Embryonic facial prominence (tissue), 1 donor: Measurements from ENCODE around the gene MRGPRE.

ENCODE experiments used
- DNase-seq: peaks from one replicate; pipeline ENCODE4 v3.0.0-alpha.2; 2016; ENCODE audit errors: extremely low spot score

Gene MRGPRE

DNA sequence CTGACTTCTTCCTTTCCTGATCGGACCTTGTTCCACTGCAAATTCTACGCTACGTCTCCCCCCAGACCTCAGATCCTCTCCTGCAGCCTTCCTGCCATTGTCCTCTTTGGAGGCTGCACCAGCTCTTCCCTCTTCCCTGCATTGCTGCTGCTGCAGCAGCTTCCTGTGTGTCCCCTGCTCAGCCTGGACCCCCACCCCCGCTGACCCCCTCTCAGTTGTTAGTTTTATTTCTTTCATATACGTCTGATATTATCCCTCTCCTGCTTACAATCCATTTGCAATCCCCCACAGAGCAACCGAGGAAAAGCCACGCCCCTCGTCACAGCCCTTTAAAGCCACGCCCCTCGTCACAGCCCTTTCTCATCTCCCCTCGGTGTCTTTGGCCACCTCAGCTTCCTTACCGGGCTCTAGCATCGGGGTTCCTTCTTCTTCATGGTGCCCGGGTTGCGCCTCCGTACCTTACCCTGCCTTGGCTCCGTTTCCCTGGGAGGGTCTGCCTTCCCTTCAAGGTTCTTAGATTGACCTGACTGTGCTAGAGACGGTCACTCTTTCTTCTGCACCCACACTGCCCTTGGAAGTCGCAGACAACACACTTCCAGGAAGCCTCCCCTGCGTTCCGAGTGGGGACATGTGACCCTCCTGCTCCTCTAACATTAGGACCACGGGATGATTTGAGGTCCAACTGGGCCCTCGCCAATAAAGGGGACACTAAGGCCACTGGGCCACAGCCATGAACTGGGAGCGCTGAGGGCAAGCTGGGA is 18.4 kb downstream of the MRGPRE start:
- DNase-seq: no peak

DNA sequence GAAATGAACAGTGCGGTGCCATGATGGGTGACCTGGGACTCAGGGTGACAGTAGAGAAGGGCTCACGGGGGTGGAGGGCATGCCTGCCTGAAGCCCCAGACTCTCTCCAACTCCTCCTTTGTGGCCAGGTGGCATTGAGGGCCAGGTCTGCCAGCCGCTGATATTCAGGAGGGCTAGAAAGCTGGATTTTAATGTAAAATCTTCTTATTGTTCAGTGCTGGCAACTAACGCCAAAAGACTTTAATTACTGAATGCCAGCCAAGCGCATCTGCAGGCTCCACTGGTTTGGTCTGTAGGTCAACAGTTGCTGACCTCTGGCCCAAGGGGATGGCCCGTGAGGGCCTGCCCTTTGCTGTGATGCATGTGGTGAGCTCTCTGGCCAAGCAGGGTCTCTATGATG is 23.9 kb downstream of the MRGPRE start:
- no peak for DNase-seq

DNA sequence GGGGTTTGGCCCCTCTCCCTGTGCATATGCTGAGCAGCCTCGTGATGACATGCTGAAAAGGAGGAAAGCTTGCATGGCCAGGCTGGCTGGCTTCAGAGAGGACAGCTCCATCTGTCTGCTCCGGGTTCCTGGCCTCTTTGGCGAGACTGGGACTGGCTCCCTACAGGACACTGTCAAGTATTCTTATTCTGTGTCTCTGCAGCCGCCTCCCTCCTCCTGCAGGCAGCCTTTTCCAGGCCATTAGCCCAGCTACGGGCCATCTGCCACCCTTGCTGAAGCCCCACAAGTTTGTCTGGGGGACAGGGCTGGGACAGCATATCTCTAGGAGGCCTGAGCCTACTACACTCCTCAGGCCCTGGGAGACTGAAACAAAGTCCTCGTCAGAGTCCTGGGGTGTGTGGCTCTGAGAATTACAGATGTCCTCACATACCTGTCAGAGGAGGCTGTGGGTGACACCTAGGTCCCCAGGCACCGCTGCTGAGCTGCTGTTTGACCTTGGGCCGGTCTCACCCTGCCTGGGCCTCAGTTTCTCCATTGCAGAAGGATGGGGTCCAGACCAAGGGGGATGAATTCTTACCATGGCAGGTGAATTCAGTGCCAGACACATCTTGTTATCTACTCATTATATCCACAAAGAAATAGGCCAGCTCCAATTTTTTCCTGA is 24.6 kb downstream of the MRGPRE start:
- DNase-seq: no peak

DNA sequence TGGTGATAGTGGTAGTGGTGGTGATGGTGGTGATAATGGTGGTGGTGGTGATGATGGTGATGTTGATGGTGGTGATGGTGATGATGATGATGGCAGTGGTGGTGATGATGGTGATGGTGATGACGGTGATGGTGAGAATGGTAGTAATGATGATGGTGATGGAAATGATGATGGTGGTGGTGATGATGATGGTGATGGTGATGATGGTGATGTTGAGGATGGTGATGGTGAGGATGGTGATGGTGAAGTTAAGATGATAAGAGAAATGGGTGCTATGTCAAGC is 25.4 kb downstream of the MRGPRE start:
- no peak for DNase-seq

DNA sequence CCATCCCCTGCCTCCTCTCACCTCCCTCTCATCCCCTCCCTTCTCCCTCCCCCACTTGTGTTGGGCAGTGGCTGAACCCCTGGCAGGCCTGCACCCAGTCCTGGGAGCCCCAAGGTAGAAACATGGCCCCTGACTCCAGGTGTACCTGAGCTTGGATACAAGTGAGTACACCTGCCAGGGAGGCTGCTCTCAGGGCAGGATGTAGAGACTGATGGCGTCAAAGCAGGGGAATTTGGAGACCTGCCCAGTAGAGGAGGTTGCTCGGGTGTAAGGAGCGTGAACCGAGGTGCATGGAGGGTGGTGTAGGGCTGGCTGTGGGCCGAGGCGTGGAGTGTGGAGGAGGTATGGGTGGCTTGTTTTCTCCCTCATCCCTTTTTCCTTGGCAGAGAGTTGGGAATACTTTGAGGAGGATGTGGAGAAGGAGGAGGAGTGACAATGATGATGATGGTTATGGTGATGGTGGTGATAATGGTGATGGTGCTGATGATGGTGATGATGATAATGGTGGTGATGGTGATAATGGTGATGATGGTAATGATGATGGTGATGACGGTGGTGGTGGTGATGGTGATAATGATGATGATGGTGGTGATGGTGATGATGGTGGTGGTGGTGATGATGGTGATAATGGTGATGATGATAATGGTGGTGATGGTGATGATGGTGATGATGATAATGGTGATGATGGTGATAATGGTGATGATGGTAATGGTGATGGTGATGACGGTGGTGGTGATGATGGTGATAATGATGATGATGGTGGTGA is 25.9 kb downstream of the MRGPRE start:
- no peak for DNase-seq

DNA sequence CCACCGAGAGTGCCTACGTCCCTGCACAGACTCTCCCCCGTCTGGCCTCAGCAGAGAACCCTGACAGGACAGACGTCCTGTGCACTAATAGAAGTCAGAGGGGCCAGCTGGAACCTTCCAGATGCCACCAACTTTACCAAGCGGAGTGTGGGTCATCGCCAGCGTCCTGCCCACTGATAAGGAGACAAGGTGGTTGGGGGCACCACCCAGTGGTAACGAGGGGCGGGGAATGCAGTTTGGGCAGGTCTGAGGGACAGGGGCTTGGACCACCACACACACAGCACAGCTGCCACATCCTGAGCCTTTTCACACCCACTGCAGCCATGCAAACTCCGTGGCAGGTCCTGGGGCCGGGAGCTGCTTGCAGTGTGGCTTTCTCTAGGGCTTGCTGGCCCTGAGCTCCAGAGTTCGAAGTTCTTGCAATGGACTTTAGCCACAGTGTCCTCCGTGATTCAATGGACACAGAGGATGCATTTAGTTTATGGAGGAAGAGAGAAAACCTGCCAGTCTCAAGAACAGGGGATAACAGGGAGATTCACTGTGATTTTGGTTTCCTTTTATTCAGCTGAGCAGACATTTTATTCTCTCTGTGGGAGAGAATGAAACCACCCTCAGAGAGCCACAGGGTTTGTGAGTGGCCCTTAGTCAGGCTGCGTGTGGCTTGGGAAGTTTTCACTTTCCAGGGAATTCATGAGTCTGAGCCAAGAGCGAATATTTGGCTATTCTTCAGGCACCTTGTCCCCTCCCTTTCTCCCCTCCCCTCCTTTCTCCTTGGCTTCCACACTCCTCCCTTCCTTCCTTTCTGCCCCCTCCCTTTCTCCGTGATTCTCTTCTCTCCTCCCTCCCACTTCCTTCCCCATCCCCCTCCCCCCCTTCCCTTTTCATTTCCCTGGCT is 26.7 kb downstream of the MRGPRE start:
- DNase-seq: peak; percentile 69

DNA sequence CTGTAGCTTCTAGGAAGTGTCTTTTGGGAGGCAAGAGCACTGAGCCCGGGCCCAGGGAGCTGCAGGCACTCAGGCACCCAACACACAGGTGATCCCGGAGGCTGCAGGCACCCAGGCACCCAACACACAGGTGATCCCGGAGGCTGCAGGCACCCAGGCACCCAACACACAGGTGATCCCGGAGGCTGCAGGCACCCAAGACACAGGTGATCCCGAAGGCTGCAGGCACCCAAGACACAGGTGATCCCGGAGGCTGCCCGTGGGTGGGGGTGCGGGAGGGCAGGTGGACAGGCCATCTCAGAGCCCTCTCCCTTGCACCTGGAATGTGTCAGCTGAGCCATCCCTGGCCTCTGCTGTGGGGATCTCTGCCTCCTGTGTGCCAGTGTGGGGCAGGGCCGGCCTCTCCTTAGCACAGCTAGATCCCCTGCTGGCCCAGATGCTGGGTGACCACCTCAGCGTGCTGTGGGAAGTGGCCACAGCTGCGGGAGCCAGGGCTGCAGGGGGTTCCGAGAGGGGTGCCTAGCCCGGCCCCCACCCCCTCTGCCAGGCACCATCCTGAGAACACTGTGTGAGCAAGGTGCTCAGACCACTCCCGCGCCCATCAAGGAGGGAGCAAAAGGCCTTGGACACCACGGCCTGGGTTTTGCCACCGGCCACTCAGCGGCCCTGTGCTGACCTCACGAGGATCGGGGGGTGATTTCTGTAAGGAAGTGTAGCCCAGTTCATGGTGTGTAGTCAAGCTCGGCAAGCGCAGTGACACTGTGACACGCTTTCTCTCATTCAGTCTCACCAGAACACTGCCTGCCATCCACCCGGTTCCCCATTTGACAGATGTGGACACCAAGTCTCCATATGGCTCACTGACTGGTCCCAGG is 27.8 kb downstream of the MRGPRE start:
- no peak for DNase-seq

DNA sequence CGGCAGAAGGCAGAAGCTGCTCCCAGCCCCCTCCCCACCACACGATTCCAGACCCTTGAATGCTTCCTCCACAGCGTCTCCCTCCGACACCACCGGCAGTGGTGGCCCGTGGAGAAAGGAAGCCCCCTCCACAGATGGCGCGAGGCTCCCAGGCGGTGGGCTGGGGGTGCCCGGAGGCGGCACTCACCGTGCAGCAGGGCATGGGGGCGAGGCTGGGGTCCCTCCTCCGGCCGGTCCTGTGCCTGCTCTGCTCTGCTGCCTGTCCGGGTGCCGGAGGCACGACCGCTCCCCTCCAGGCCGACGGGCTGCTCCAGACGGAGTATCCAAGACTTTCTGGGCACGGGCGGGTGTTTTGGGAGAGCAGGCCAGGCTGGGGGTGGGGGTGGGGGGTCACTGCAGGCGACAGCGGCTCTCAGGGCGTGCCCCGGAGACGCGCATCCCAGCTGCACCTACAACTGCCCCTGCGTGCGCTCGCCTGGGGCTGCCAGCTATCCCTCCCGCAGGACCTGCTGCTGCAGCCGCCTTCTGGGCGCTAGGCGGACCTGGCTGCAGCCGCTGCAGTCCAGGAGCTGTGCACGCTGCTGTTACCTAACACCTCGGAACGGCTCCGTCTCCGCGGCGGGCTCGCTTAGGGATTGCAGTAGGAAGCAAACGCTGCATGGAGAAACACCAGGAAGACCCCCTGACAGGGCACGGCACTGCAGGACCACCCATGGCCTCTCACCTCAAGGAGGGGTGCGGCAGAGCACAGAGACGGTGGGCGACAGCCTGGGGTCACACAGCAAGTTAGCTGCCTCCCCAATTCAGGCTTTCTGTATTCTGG is 28.8 kb downstream of the MRGPRE start:
- no peak for DNase-seq

DNA sequence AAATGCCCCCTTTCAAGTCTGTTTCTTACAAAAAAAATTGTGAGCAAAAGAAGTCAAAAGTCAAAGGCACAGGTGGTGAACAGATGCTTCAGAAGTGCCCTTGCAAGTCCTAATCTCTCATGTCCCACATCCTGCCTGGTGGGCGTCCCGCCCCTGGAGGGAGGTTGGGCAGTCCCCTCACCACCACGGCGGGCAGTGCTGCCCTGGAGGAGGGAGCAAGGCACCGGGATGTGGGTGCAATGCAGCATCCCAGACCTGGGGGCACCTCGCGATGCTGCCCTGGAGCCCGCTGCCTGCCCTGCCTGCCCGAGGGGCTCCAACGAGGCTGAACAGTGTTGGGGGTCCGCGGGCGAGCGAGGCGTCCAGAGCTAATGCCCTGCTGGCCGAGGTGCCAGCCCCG is 29.5 kb downstream of the MRGPRE start:
- DNase-seq: no peak

DNA sequence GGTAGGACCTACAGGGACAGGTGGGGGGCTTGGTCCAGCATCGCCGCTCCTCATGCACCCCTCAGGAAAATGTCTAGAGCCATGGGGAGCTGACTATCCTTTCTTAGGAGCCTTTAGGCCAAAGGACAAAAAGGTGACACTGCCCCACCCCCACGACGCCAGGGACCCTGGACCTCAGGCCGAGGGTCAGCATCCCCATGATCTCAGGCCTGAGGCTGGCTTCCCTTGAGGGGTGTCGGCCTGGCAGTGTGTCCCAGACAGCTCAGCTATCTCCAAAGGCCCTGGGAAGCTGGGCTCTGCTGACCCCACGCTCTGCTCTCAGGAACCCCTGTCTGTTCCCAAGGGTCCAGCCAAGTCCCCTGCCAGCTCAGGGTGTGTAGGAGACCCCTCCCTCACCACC is 29.9 kb downstream of the MRGPRE start:
- no peak for DNase-seq

DNA sequence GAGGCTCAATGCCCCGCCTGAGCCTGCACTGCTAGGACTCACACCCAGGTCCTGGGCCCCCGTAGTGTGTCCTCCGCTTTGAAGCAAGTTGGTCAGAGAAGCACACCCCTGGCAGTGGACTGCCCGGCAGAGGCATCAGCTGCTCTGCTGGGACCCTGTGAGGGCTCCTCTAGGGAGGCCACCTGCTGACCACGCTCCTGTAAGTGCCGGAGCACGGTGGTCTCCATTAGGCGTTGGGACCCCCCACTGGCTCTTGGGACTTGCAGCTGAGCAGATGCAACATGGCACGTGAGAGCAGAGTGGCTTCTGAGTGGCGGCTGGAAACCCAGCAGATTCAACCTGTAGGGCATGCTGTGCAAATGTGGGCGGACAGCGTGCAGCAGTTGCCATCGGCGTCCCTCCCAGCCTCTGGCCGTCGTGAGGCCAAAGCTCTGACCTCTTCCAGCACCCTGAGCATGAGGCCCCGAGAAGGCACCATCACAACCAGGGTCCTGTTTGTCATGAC is 30.5 kb downstream of the MRGPRE start:
- no peak for DNase-seq

DNA sequence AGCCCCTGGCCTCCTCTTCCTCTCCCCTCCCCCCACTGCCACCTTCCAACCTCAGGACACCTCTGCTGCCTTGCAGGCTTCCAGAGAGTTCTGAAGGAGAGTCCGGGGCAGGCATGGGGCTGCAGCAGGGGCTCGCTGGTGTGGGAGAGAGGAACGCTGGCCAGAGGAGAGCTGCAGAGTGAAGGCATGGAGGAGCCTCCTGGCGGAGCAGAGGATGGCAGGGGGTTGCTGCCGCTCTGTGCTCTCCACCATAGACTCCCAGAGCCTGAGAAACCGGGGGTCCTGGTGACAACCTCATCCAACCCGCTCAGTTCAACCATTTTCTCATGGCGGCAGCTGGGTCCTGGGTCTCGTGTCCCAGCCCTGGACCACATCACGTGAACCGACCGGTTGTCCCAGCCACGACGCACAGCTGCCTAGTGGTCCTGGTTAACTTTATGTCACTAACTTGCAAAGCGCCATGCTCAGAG is 31.1 kb downstream of the MRGPRE start:
- no peak for DNase-seq

DNA sequence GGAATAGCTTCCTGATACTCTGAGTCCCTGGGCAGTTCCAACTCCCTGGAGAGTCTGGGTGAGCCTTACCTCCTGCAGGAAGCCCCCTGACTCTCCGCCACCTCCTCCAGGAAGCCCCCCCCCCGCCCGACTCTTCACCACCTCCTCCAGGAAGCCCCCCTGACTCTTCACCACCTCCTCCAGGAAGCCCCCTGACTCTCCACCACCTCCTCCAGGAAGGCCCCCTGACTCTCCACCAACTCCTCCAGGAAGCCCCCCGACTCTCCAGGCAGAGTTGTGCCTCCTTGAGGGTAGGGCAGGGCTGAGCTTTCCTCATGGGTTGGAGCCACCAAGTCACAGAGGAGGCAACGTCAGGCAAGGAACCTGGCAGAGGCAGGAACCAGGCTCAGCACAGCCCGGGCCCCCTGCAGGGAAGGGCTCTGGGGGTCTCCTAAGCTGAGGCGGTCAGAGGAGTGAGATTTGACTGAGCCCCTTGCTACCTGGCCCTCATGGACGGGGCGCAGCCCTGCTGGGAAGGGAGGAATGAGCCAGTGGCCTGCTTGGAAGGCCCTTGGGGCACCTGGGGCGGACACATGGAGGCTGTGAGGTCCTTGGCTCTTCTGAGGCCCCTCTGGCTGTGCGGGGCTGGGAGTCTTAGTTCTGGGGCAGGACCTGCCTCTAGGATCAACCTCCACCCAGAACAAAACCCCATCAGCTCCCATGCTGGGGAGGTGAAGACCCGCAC is 31.7 kb downstream of the MRGPRE start:
- DNase-seq: no peak

DNA sequence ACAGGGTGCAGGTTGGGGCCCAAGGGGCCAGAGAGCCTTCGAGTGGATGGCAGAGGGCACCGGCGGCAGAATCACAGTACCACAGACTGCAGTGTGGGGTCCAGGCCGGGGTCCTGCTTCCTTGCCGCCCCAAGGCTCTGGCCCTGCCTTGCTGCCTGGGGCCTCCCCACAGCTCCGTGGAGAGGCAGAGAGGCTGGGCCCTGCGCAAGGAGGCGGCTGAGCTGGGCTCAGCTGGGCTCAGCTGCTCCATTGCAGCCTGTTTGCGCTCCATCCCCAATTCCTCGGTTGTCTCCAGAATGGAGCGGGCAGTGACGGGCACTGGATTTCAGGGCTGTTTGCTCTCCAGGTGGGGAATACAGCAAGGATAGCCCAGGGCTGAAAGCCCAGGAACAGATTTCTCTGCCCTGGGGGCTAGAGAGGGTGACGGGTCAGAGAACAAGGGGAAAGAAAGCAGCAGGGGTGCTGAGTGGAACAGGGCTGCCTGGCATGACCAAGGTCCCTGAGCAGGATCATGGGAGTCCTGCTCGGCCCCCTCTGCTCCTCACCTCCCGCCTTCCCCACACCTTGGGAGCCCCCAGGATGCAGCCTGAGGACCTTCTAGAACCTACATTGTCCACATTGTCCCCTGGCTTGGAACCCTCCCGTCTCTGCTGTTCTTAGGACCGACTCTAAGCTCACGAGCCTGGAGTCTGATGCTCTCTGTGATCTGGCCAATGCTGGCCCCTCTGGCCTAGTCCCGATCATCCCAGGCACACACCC is 32.5 kb downstream of the MRGPRE start:
- DNase-seq: no peak

DNA sequence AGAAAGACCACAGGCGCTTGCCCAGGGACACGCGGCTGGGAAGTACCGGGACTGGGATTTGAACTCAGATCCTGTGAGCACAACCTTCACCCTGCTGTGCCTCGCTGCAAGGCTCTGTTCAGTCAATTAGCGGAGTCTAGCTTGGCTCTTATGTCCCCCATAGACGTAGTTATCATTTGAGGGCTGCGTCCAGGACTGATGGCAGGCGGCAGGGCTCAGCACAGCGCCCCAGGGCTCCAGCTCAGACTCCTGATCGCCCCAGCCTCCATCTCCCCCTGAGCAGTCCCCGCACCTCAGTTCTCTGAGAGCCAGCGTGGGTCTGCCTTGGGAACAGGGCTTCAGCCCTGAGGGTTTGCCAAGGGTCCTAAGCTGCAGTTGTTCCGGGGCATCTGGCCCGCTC is 33.4 kb downstream of the MRGPRE start:
- no peak for DNase-seq

DNA sequence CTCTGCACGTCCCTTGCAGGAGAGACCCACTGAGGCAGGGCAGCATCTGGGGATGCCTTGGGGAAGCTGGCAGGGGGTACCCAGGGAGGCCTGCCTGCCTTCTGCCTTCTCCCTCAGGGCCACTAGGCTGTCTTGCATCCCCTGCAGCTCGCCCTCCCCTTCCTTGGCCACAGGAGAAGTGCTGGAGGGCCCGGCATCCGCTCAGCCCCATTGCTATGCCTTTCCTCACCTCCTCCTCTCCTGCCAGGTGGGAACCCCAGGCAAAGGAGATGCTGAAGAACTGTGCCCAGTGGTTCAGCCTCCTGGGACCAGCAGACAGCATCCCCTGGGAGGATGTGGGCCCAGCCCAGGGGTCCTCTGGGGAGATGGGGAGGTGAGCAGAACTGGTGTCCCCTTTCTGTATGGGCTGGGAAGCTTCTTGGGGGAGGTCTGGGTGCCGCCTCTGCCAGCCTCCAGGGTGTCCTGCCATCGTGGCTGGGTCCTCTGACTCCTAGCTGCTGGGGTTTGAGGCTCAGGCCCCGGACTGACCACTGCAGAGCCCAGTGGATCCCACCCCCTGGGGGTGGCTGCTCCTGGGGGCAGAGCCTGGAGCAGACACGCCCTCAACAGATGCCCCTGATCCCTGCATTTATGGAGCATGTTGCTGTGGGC is 34.2 kb downstream of the MRGPRE start:
- DNase-seq: no peak

DNA sequence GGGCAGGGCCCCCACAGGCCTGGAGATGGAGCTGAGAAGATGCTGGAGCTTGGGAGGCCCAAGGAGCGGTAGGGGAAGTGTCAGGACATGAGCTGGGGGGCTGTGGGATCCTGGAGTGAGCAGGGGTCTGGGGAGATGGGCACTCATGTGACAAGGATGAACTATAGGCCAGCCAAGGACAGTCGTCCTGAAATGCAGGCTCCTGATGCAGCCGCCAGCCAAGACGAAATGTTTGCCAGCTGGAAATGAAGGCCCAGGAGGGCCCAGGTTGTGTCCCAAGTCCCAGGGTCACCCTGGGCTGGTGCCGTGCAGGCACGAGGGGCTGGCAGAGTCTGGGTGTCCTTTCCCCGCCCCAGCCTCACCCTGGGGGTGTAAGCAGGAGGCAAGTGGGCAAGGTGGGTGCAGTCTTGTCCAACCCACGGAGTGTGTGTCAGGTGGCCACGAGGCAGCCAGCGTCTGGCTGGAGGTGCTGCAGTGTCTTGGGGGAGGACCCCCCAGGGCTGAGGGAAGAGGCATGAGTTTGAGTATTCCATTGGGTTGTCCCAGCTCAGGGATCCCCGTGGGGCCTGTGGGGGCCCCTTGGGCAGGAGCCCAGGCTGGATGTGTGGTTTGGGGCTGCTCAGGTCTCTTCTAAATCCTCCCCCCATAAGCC is 35.0 kb downstream of the MRGPRE start:
- no peak for DNase-seq
